Body of pancreas (tissue), 4 donors: Measurements from ENCODE around the gene KCNE3.

Experiments
- POLR2A ChIP-seq, 3 donors: fragments of 450-650 bp; IDR thresholded peaks; one replicate each; pipeline ENCODE4 v1.6.1; 2016; ENCODE audit warnings: antibody characterized with exemption in 3 of 3, mild to moderate bottlenecking in 2 of 3
- TF ChIP-seq, protein P1 (sequence below), 7 experiments: fragments of 450-650 bp in 4 of 7; fragments of 200-600 bp in 3 of 7; sonication (generic) in 3 of 7; IDR thresholded peaks; one replicate each; pipeline ENCODE4 v1.5.1; 2016 to 2019; ENCODE audit warnings: antibody characterized with exemption in 7 of 7

DNA sequence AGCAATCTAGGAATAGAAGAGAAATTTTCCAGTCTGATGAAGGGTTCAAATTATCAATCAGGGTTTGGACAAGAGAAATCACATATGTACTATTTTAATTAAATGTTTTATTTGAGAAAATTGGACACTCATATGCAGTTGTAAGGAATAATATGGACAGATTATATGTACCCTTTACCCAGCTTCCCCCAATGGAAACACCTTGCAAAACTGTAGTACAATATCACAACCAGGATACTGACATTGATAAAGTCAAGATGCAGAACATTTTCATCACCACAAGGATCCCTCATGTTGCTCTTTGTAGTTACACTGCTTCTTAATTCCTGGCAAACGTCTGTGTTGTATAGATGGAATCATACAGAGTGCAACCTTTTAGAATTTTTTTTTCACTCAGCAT lies 27.6 kb upstream of the KCNE3 start:
- TF ChIP-seq, protein P1, sequence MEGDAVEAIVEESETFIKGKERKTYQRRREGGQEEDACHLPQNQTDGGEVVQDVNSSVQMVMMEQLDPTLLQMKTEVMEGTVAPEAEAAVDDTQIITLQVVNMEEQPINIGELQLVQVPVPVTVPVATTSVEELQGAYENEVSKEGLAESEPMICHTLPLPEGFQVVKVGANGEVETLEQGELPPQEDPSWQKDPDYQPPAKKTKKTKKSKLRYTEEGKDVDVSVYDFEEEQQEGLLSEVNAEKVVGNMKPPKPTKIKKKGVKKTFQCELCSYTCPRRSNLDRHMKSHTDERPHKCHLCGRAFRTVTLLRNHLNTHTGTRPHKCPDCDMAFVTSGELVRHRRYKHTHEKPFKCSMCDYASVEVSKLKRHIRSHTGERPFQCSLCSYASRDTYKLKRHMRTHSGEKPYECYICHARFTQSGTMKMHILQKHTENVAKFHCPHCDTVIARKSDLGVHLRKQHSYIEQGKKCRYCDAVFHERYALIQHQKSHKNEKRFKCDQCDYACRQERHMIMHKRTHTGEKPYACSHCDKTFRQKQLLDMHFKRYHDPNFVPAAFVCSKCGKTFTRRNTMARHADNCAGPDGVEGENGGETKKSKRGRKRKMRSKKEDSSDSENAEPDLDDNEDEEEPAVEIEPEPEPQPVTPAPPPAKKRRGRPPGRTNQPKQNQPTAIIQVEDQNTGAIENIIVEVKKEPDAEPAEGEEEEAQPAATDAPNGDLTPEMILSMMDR (IDR thresholded peaks at IDR 0.05) = no peak
- TF ChIP-seq POLR2A (IDR thresholded peaks at IDR 0.05) = no peak
